IMR-90 (cell line): ENCODE measurements around the gene STX1B. TPM values are rescaled to one million over a fixed set of nuclear protein-coding genes. Genes with fewer than 3 reads are reported as not detected.

Source experiments
- ATAC-seq: fragments of 200-7000 bp; cut with Tn5 transposase; 2 replicates; pipeline ENCODE4 v1.9.1; 2020; ENCODE audit warnings: low read depth, mild to moderate bottlenecking, moderate library complexity
- Bru-seq: library from RNA; stranded (reverse); fragments of 400-500 nt; gene quantifications from one replicate; lab custom pipeline; 2021; lab: Mats Ljungman, UMichigan
- BruChase-seq, 2 experiments: library from RNA; stranded (reverse); fragments of 400-500 nt; gene quantifications; one replicate each; lab custom pipeline; 2021; lab: Mats Ljungman, UMichigan
- BruUV-seq: library from RNA; stranded (reverse); fragments of 400-500 nt; replicated peaks from 2 replicates; lab custom pipeline; 2021; lab: Mats Ljungman, UMichigan
- CTCF ChIA-PET: fragments of 300-600 bp; formaldehyde crosslinking; extraction: SDS; loops from one replicate; lab custom pipeline; 2021; ENCODE audit warnings: antibody characterized with exemption; lab: Yijun Ruan, JAX
- POLR2A ChIA-PET: fragments of 300-600 bp; sonication (Branson Sonifier 250); formaldehyde crosslinking; loops from one replicate; lab custom pipeline; 2022; ENCODE audit warnings: antibody characterized with exemption; ENCODE audit not compliant: unreplicated experiment; lab: Charles Lee
- DNase-seq: peaks from one replicate; pipeline ENCODE4 v3.0.0; 2013
- H2AFZ ChIP-seq: replicated peaks from 2 replicates; pipeline ENCODE3; 2013; ENCODE audit warnings: low read length, mild to moderate bottlenecking; ENCODE audit not compliant: poor library complexity
- H2AK5ac ChIP-seq: 2 replicates; pipeline ENCODE4 v1.6.1; 2013; ENCODE audit warnings: low read depth, low read length, inconsistent platforms
- H2AK9ac ChIP-seq: replicated peaks from 2 replicates; pipeline ENCODE3; 2013; ENCODE audit warnings: mild to moderate bottlenecking, low read depth, low read length, moderate library complexity; ENCODE audit not compliant: poor library complexity
- H2BK120ac ChIP-seq: 2 replicates; pipeline ENCODE4 v1.6.1; 2013; ENCODE audit warnings: low read depth, low read length, inconsistent platforms
- H2BK15ac ChIP-seq: 3 replicates; pipeline ENCODE4 v1.6.1; 2013; ENCODE audit warnings: low read depth, low read length, inconsistent platforms
- H2BK20ac ChIP-seq: 2 replicates; pipeline ENCODE4 v1.6.1; 2013; ENCODE audit warnings: low read depth, mild to moderate bottlenecking, inconsistent platforms, low read length, moderate library complexity
- H2BK5ac ChIP-seq: 2 replicates; pipeline ENCODE4 v1.6.1; 2013; ENCODE audit warnings: mild to moderate bottlenecking, low read depth, low read length, inconsistent platforms; ENCODE audit not compliant: poor library complexity, severe bottlenecking
- H3K14ac ChIP-seq: replicated peaks from 2 replicates; pipeline ENCODE4 v1.6.1; 2013; ENCODE audit warnings: low read depth, low read length, inconsistent platforms
- H3K18ac ChIP-seq: 2 replicates; pipeline ENCODE4 v1.6.1; 2013; ENCODE audit warnings: low read depth, low read length, control low read depth
- H3K23ac ChIP-seq: 2 replicates; pipeline ENCODE4 v1.6.1; 2013; ENCODE audit warnings: low read depth, low read length, inconsistent platforms
- H3K27ac ChIP-seq: 2 replicates; pipeline ENCODE4 v1.5.1; 2013; ENCODE audit warnings: mild to moderate bottlenecking, control low read depth, low read length; ENCODE audit not compliant: insufficient read depth
- H3K27me3 ChIP-seq: 2 replicates; pipeline ENCODE4 v1.6.1; 2013; ENCODE audit warnings: low read length; ENCODE audit not compliant: control insufficient read depth, insufficient read depth
- H3K36me3 ChIP-seq: 2 replicates; pipeline ENCODE4 v1.6.1; 2013; ENCODE audit warnings: low read length, mixed read lengths; ENCODE audit not compliant: control insufficient read depth, insufficient read depth
- H3K4ac ChIP-seq: 2 replicates; pipeline ENCODE4 v1.6.1; 2013; ENCODE audit warnings: low read depth, low read length, inconsistent platforms
- H3K4me1 ChIP-seq: 2 replicates; pipeline ENCODE4 v1.6.1; 2013; ENCODE audit warnings: low read length, mixed read lengths; ENCODE audit not compliant: control insufficient read depth, insufficient read depth
- H3K4me2 ChIP-seq: 2 replicates; pipeline ENCODE4 v1.6.1; 2013; ENCODE audit warnings: low read depth, mild to moderate bottlenecking, control low read depth, low read length, moderate library complexity
- H3K4me3 ChIP-seq: 2 replicates; pipeline ENCODE4 v1.5.1; 2013; ENCODE audit warnings: low read depth, mild to moderate bottlenecking, control low read depth, low read length, moderate library complexity; ENCODE audit not compliant: insufficient read depth
- H3K56ac ChIP-seq: 2 replicates; pipeline ENCODE4 v1.6.1; 2013; ENCODE audit warnings: low read length, inconsistent platforms; ENCODE audit not compliant: insufficient read depth; ENCODE audit errors: extremely low read depth
- H3K79me1 ChIP-seq, 2 experiments: 2 replicates each; pipeline ENCODE4 v1.6.1; 2013; ENCODE audit warnings: low read length in 2 of 2, inconsistent platforms in 1 of 2, low read depth in 1 of 2
- H3K9ac ChIP-seq: 2 replicates; pipeline ENCODE4 v1.6.1; 2013; ENCODE audit warnings: low read depth, low read length, control low read depth
- H3K9me1 ChIP-seq: 2 replicates; pipeline ENCODE4 v1.6.1; 2013; ENCODE audit warnings: low read length, inconsistent platforms; ENCODE audit not compliant: insufficient read depth
- H3K9me3 ChIP-seq: 2 replicates; pipeline ENCODE4 v1.6.1; 2013; ENCODE audit warnings: low read length; ENCODE audit not compliant: control insufficient read depth, insufficient read depth
- H4K20me1 ChIP-seq: 2 replicates; pipeline ENCODE4 v1.6.1; 2013; ENCODE audit warnings: low read length, inconsistent platforms; ENCODE audit not compliant: insufficient read depth
- H4K5ac ChIP-seq: 2 replicates; pipeline ENCODE4 v1.6.1; 2013; ENCODE audit warnings: mild to moderate bottlenecking, low read depth, low read length, control low read depth
- H4K8ac ChIP-seq, 2 experiments: 2 replicates each; pipeline ENCODE4 v1.6.1; 2013; ENCODE audit warnings: low read depth in 2 of 2, low read length in 2 of 2, control low read depth in 1 of 2, inconsistent platforms in 1 of 2
- H4K91ac ChIP-seq: 2 replicates; pipeline ENCODE4 v1.6.1; 2013; ENCODE audit warnings: low read depth, low read length, inconsistent platforms; ENCODE audit not compliant: insufficient read depth
- MAZ ChIP-seq: IDR thresholded peaks from 2 replicates; pipeline ENCODE4 v1.6.1; 2012; ENCODE audit warnings: low read depth, mild to moderate bottlenecking, low read length, improper control_type of control experiment, moderate library complexity, borderline replicate concordance
- SMC3 ChIP-seq: fragments of 150-350 bp; IDR thresholded peaks from 2 replicates; pipeline ENCODE4 v1.6.1; 2016; ENCODE audit warnings: low read depth, mild to moderate bottlenecking, antibody characterized with exemption, low read length, moderate library complexity
- WGBS, 2 experiments: methylation state at CpG; one replicate each; pipeline versions ENCODE4 v1.1.5 to v1.1.7; 2013; ENCODE audit warnings: missing lambda C conversion rate in 2 of 2; ENCODE audit not compliant: insufficient read length in 1 of 2; ENCODE audit errors: extremely low coverage in 2 of 2; 5-methylcytosine and 5-hydroxymethylcytosine counted together
- dilution Hi-C: fragments of 300-500 bp; cut with HindIII; formaldehyde crosslinking; loops from one replicate; pipeline ENCODE4 v1.14.3; 2018; ENCODE audit warnings: low sequenced_read_pairs; ENCODE audit not compliant: unreplicated experiment
- in situ Hi-C: fragments of 300-500 bp; cut with MboI; formaldehyde crosslinking; loops from 3 replicates; pipeline ENCODE4 v1.14.3; 2019; ENCODE audit warnings: low sequenced_read_pairs, inconsistent platforms, mixed read lengths
- intact Hi-C: fragments of 100-400 bp; cut with micrococcal nuclease; formaldehyde crosslinking; loops from 2 replicates; pipeline ENCODE4 v1.10.0; 2022
- long read RNA-seq: library from polyadenylated mRNA; unstranded; transcript quantifications from one replicate; pipeline ENCODE4 v2.0.0, GENCODE V29; 2021; ENCODE audit not compliant: unreplicated experiment
- polyA plus RNA-seq, 3 experiments: library from polyadenylated mRNA; depleted of rRNA; stranded (reverse); fragments of >200 nt; gene quantifications; 2 replicates each; pipeline ENCODE4 v1.2.3, GENCODE V29; 2012; ENCODE audit warnings: low replicate concordance in 1 of 3
- total RNA-seq: library from RNA; depleted of rRNA; stranded (reverse); fragments of >200 nt; gene quantifications from 2 replicates; pipeline ENCODE4 v1.2.3, GENCODE V29; 2012; rRNA removed

Gene STX1B
- 3.9 TPM in 2 replicates for total RNA-seq
- polyA plus RNA-seq (2012; rRNA removed): 11.4 and 14.9 TPM in 2 replicates
- 3.8 and 4.4 TPM in 2 replicates for polyA plus RNA-seq (2012; cell fraction: cytosol; rRNA removed)
- polyA plus RNA-seq (2012; cell fraction: nucleus; rRNA removed; ENCODE audit: low replicate concordance): 152 and 177 TPM in 2 replicates
- Bru-seq, nascent RNA: percentile 54 among the genes with signal in this experiment
- BruChase-seq, experiment 1, labeled RNA remaining after a 6-hour chase: percentile 61 among the genes with signal in this experiment
- BruChase-seq, experiment 2, labeled RNA remaining after a 2-hour chase: percentile 59 among the genes with signal in this experiment
- long read RNA-seq, partial matches to known transcripts: 0 of 2 reads
- long read RNA-seq, other reads (novel, unspliced or antisense): 2 of 2 reads

DNA sequence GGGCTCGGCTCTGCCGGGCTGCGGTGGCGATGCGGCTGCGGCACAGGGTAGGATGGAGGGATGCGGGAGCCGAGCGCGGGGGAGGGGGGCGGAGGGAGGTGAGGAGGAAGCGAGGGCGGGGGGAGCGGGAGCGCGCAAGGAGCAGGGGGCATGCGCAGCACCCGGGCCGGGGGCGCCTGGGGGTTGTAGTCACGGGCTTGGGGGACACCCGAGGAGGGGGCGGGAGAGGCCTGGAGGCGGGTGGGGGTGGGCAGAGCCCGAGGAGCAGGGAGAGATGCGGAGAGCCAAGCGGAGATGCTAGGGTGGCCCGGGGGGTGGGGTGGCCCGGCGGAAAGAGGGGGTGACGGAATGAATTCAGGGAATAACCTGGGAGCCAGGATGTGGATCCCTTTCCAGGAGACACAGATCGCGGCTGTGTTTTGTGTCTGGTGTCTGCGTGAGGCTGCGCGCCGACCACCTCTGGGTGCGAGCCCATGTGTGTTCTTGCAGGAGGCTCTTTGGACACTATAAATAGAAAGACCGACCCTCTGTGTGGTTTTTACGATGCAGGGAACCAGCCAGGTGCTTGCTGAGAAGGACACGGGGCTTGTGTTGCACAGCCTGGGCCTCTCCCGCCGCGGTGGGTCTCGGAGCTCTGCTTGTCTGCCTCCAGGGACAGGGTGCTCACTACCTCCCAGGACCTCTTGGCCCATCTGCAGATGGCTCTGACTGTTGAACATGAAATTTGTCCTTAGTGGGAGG, at the start of gene STX1B:
Gene STX1B, minus strand, starts transcription at position 54 of the 741 bp plus-strand sequence. CDS start 242 bp downstream, outside the sequence.
- peak within 1 kb of the TSS; percentile 64 for H3K4ac ChIP-seq
- H2AFZ ChIP-seq: peak within 1 kb of the TSS; percentile 93
- H4K5ac ChIP-seq: peak within 1 kb of the TSS; percentile 77
- no TSS peak for BruUV-seq
- peak within 1 kb of the TSS; percentile 62 for H3K4me3 ChIP-seq
- peaks cover 31% of the 10 kb centered on the region for H3K4me1 ChIP-seq
- H3K14ac ChIP-seq: peak within 1 kb of the TSS; percentile 71
- H3K4me2 ChIP-seq: peak within 1 kb of the TSS; percentile 96
- no peak within 1 kb of the TSS; the same call in 1 of the 2 replicates for H3K56ac ChIP-seq
- 12% methylated on average over 6 of the region's 45 CpGs; no CpG with 5 or more reads in 1 of the 2 experiments for WGBS, 2 experiments
- peak; percentile 75 for ATAC-seq
- no peaks in the 10 kb centered on the region for H3K9me3 ChIP-seq
- no peak for TF ChIP-seq SMC3
- TF ChIP-seq MAZ: peak; percentile 69; the same call in 1 of the 2 replicates
- no peak within 1 kb of the TSS for H2BK15ac ChIP-seq
- ChIA-PET CTCF (no interaction called here), POLR2A (no interaction called here)
- peak within 1 kb of the TSS; percentile 36; the same call in 1 of the 2 replicates for H2BK20ac ChIP-seq
- no peaks in the 10 kb centered on the region for H4K20me1 ChIP-seq
- peak within 1 kb of the TSS; percentile 91 for H2AK9ac ChIP-seq
- peak within 1 kb of the TSS; percentile 11; the same call in 1 of the 2 replicates for H3K27ac ChIP-seq
- H3K9ac ChIP-seq: peak within 1 kb of the TSS; percentile 62
- dilution Hi-C loops (no loop called here), intact Hi-C loops (no loop called here), in situ Hi-C loops (no loop called here)
- peak within 1 kb of the TSS; percentile 90 to 95 for H4K8ac ChIP-seq
- no peaks in the 10 kb centered on the region for H3K36me3 ChIP-seq
- H3K9me1 ChIP-seq: 0 out of 2 replicates have a peak, but pooled peaks cover 5% of the 10 kb centered on the region
- DNase-seq: no peak
- peak within 1 kb of the TSS; percentile 10 for H2BK120ac ChIP-seq
- H2AK5ac ChIP-seq: peak within 1 kb of the TSS; percentile 95
- peak within 1 kb of the TSS; percentile 1 for H2BK5ac ChIP-seq
- H3K23ac ChIP-seq: peak within 1 kb of the TSS; percentile 8; the same call in 1 of the 2 replicates
- H3K27me3 ChIP-seq: peaks cover 9% of the 10 kb centered on the region
- H4K91ac ChIP-seq: peak within 1 kb of the TSS; percentile 47
- H3K18ac ChIP-seq: no peak within 1 kb of the TSS; the same call in 1 of the 2 replicates
- peaks cover 4 to 31% of the 10 kb centered on the region in 2 experiments; a peak in 3 of 4 replicates for H3K79me1 ChIP-seq
